ENCODE results near the gene CLSTN3. TPM values are rescaled to one million over a fixed set of nuclear protein-coding genes. Genes with fewer than 3 reads are reported as not detected.

The CLSTN3 gene
- total and polyA plus RNA-seq, 4 donors, result 6.1 to 37.2 (median 26.8) TPM

DNA sequence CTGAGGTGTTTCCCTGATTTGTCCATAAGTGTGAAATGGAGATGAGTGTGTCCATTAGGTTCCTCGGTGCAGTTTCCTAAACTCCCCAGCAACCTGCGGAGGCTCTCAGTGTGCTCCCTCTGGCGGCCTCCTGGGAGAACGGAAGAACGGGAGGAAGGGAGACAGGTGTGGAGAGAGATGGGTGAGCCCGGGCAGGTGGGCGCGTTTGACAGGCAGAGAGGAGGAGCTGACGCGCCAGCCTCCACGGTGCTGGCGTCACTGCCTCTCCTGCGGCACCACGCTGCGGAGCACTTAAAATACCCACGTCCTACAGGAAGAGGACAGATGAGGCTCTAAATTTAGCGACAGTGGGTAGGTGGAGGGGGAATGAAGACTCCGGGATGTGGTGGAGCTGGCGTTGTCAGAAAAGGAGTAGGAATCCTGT lies 32.5 kb downstream of the CLSTN3 start:
- Histone ChIP-seq H3K4me3 (ENCODE audit: low read depth in 1 of 3, low read length in 3 of 3) (no peak overlapping the region), H3K36me3 (ENCODE audit: control insufficient read depth in 4 of 4, insufficient read depth in 3 of 4, low read depth in 1 of 4, low read length in 3 of 4) (peaks cover 0 to 3% (median under 1%) of the 10 kb centered on the region in 4 donors), H3K9me3 (ENCODE audit: control insufficient read depth in 4 of 4, low read length in 3 of 4) (no peaks in the 10 kb centered on the region), H3K9ac (ENCODE audit: low read depth in 1 of 2, low read length in 2 of 2) (no peak overlapping the region), H3K4me1 (ENCODE audit: control insufficient read depth in 4 of 4, insufficient read depth in 4 of 4, low read length in 3 of 4) (peaks cover 5 to 17% (median 12%) of the 10 kb centered on the region in 4 donors), H3K27ac (ENCODE audit: low read depth in 1 of 2, low read length in 2 of 2) (no peak overlapping the region), H3K27me3 (ENCODE audit: control insufficient read depth in 4 of 4, insufficient read depth in 4 of 4, low read length in 3 of 4) (no peaks in the 10 kb centered on the region)
- WGBS, result 7% methylated on average over 19 of the region's 19 CpGs
- TF ChIP-seq RAD21 (IDR thresholded peaks at IDR 0.05) (peak; percentile 79 to 83), GABPA (IDR thresholded peaks at IDR 0.05 in 1 of 2, conservative IDR thresholded peaks at IDR 0.05 in 1 of 2) (no peak), YY1 (IDR thresholded peaks at IDR 0.05) (peak; percentile 50)
- TF ChIP-seq, protein P1, sequence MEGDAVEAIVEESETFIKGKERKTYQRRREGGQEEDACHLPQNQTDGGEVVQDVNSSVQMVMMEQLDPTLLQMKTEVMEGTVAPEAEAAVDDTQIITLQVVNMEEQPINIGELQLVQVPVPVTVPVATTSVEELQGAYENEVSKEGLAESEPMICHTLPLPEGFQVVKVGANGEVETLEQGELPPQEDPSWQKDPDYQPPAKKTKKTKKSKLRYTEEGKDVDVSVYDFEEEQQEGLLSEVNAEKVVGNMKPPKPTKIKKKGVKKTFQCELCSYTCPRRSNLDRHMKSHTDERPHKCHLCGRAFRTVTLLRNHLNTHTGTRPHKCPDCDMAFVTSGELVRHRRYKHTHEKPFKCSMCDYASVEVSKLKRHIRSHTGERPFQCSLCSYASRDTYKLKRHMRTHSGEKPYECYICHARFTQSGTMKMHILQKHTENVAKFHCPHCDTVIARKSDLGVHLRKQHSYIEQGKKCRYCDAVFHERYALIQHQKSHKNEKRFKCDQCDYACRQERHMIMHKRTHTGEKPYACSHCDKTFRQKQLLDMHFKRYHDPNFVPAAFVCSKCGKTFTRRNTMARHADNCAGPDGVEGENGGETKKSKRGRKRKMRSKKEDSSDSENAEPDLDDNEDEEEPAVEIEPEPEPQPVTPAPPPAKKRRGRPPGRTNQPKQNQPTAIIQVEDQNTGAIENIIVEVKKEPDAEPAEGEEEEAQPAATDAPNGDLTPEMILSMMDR (IDR thresholded peaks at IDR 0.05; ENCODE audit: low read depth, low read length, missing input control), result peak; percentile 58
- no peak for DNase-seq (ENCODE audit: low spot score)

DNA sequence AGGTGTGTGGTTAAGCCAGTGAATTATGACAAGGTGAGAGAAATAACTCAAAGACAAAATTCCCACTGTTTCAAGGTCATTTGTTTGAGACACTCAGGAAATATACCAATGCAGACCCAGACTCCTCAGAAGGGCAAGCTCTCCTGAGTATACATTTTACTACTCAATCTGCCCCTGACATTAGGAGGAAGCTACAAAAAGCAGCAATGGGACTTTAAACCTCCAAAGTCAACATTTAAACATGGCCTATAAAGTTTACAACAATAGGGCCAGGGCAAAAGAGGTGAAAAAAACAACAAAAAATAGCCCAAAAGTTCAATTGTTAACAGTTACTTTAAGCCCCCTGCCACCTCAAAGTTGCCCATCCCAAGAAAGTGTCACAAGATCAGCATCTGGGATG lies 39.8 kb downstream of the CLSTN3 start:
- Histone ChIP-seq H3K27ac (ENCODE audit: low read depth in 1 of 2, low read length in 2 of 2) (no peak overlapping the region), H3K27me3 (ENCODE audit: control insufficient read depth in 4 of 4, insufficient read depth in 4 of 4, low read length in 3 of 4) (no peaks in the 10 kb centered on the region), H3K4me1 (ENCODE audit: control insufficient read depth in 4 of 4, insufficient read depth in 4 of 4, low read length in 3 of 4) (no peaks in the 10 kb centered on the region), H3K4me3 (ENCODE audit: low read depth in 1 of 3, low read length in 3 of 3) (no peak overlapping the region), H3K9me3 (ENCODE audit: control insufficient read depth in 4 of 4, low read length in 3 of 4) (peaks cover 0 to 2% (median 0%) of the 10 kb centered on the region in 4 donors), H3K9ac (ENCODE audit: low read depth in 1 of 2, low read length in 2 of 2) (no peak overlapping the region), H3K36me3 (ENCODE audit: control insufficient read depth in 4 of 4, insufficient read depth in 3 of 4, low read depth in 1 of 4, low read length in 3 of 4) (no peaks in the 10 kb centered on the region)
- TF ChIP-seq RXRA (IDR thresholded peaks at IDR 0.05), result peak in 1 of 2 donors; percentile 7
- peak in 1 of 2 donors; percentile 25 for TF ChIP-seq HNF4A (conservative IDR thresholded peaks at IDR 0.05)
- TF ChIP-seq, protein P2, sequence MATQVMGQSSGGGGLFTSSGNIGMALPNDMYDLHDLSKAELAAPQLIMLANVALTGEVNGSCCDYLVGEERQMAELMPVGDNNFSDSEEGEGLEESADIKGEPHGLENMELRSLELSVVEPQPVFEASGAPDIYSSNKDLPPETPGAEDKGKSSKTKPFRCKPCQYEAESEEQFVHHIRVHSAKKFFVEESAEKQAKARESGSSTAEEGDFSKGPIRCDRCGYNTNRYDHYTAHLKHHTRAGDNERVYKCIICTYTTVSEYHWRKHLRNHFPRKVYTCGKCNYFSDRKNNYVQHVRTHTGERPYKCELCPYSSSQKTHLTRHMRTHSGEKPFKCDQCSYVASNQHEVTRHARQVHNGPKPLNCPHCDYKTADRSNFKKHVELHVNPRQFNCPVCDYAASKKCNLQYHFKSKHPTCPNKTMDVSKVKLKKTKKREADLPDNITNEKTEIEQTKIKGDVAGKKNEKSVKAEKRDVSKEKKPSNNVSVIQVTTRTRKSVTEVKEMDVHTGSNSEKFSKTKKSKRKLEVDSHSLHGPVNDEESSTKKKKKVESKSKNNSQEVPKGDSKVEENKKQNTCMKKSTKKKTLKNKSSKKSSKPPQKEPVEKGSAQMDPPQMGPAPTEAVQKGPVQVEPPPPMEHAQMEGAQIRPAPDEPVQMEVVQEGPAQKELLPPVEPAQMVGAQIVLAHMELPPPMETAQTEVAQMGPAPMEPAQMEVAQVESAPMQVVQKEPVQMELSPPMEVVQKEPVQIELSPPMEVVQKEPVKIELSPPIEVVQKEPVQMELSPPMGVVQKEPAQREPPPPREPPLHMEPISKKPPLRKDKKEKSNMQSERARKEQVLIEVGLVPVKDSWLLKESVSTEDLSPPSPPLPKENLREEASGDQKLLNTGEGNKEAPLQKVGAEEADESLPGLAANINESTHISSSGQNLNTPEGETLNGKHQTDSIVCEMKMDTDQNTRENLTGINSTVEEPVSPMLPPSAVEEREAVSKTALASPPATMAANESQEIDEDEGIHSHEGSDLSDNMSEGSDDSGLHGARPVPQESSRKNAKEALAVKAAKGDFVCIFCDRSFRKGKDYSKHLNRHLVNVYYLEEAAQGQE (IDR thresholded peaks at IDR 0.05), result no peak
- no peak for DNase-seq (ENCODE audit: low spot score)

DNA sequence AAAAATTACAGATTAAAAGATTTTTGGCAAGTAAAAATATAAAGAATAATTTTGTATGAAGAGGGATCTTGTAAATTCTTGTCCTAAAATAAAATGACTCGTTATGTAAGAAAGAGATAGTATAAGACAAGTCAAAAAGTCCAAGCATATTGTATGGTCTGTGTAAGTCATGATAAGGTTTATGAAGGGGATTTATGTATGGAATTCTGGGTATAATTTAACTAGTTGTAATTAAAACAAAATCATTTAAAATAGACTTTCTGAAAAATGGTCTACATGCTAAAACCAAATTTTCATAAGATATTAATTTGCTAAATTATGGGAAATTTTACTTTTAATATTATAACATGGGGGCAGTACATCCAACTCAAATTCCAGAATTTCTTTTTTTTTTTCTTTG lies 41.7 kb downstream of the CLSTN3 start:
- no peak for DNase-seq (ENCODE audit: low spot score)
- WGBS, result 74% methylated on average over 1 of the region's 1 CpG
- Histone ChIP-seq H3K36me3 (ENCODE audit: control insufficient read depth in 4 of 4, insufficient read depth in 3 of 4, low read depth in 1 of 4, low read length in 3 of 4) (no peaks in the 10 kb centered on the region), H3K9ac (ENCODE audit: low read depth in 1 of 2, low read length in 2 of 2) (no peak overlapping the region), H3K27ac (ENCODE audit: low read depth in 1 of 2, low read length in 2 of 2) (no peak overlapping the region), H3K4me1 (ENCODE audit: control insufficient read depth in 4 of 4, insufficient read depth in 4 of 4, low read length in 3 of 4) (no peaks in the 10 kb centered on the region), H3K4me3 (ENCODE audit: low read depth in 1 of 3, low read length in 3 of 3) (no peak overlapping the region), H3K27me3 (ENCODE audit: control insufficient read depth in 4 of 4, insufficient read depth in 4 of 4, low read length in 3 of 4) (no peaks in the 10 kb centered on the region), H3K9me3 (ENCODE audit: control insufficient read depth in 4 of 4, low read length in 3 of 4) (peaks cover 0 to 2% (median 0%) of the 10 kb centered on the region in 4 donors)
- TF ChIP-seq, protein P3, sequence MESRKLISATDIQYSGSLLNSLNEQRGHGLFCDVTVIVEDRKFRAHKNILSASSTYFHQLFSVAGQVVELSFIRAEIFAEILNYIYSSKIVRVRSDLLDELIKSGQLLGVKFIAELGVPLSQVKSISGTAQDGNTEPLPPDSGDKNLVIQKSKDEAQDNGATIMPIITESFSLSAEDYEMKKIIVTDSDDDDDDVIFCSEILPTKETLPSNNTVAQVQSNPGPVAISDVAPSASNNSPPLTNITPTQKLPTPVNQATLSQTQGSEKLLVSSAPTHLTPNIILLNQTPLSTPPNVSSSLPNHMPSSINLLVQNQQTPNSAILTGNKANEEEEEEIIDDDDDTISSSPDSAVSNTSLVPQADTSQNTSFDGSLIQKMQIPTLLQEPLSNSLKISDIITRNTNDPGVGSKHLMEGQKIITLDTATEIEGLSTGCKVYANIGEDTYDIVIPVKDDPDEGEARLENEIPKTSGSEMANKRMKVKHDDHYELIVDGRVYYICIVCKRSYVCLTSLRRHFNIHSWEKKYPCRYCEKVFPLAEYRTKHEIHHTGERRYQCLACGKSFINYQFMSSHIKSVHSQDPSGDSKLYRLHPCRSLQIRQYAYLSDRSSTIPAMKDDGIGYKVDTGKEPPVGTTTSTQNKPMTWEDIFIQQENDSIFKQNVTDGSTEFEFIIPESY (IDR thresholded peaks at IDR 0.05), result no peak
- TF ChIP-seq RXRA (IDR thresholded peaks at IDR 0.05), result no peak
- TF ChIP-seq FOXA1 (IDR thresholded peaks at IDR 0.05), result no peak
- TF ChIP-seq, protein P4, sequence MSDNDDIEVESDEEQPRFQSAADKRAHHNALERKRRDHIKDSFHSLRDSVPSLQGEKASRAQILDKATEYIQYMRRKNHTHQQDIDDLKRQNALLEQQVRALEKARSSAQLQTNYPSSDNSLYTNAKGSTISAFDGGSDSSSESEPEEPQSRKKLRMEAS (IDR thresholded peaks at IDR 0.05), result no peak
- no peak for TF ChIP-seq NR2F2 (IDR thresholded peaks at IDR 0.05)
- no peak for TF ChIP-seq SP1 (IDR thresholded peaks at IDR 0.05)
- no peak for TF ChIP-seq YY1 (IDR thresholded peaks at IDR 0.05)

Data from liver (tissue), 9 donors.